K562 (cell line): ENCODE data around the gene CACNA2D2. TPM values are rescaled to one million over a fixed set of nuclear protein-coding genes. Genes with fewer than 3 reads are reported as not detected.

ENCODE experiments used
- BRF1 ChIP-seq: IDR thresholded peaks from 3 replicates; pipeline ENCODE4 v1.6.1; 2011; ENCODE audit warnings: borderline replicate concordance, mild to moderate bottlenecking; ENCODE audit not compliant: insufficient read length; ENCODE audit errors: extremely low read depth
- FOXJ3 ChIP-seq: sonication (generic); formaldehyde crosslinking; IDR thresholded peaks from 2 replicates; pipeline ENCODE4 v1.4.0; 2020; ENCODE audit warnings: mild to moderate bottlenecking, missing genetic modification reagents
- HSF4 ChIP-seq: fragments of 250-450 bp; sonication (Bioruptor Pico); IDR thresholded peaks from 2 replicates; pipeline ENCODE4 v2.1.2; 2022; ENCODE audit warnings: mild to moderate bottlenecking, moderate library complexity, borderline replicate concordance
- KAT7 ChIP-seq: sonication (generic); formaldehyde crosslinking; IDR thresholded peaks from 2 replicates; pipeline ENCODE4 v1.8.0; 2022; ENCODE audit warnings: missing genetic modification reagents, mild to moderate bottlenecking, borderline replicate concordance
- KAT8 ChIP-seq: fragments of 450-650 bp; IDR thresholded peaks from 2 replicates; pipeline ENCODE4 v1.6.1; 2016; ENCODE audit warnings: low read depth, mild to moderate bottlenecking
- MEIS2 ChIP-seq: fragments of 450-650 bp; IDR thresholded peaks from 2 replicates; pipeline ENCODE4 v1.6.1; 2014; ENCODE audit warnings: mild to moderate bottlenecking; ENCODE audit not compliant: partially characterized antibody
- NELFE ChIP-seq: IDR thresholded peaks from 2 replicates; pipeline ENCODE4 v1.6.1; 2011; ENCODE audit warnings: mild to moderate bottlenecking; ENCODE audit not compliant: insufficient read depth, insufficient read length
- NRF1 ChIP-seq, 2 experiments: fragments of 450-650 bp; IDR thresholded peaks in 1 of 2; conservative IDR thresholded peaks in 1 of 2; 2 replicates each; pipeline ENCODE4 v1.6.1; 2014; ENCODE audit warnings: mild to moderate bottlenecking in 2 of 2
- PTBP1 ChIP-seq: fragments of 200-400 bp; formaldehyde crosslinking; IDR thresholded peaks from 2 replicates; pipeline ENCODE4 v1.6.1; 2017; ENCODE audit warnings: low read depth, low read length
- RFX1 ChIP-seq: fragments of 450-650 bp; IDR thresholded peaks from 2 replicates; pipeline ENCODE4 v1.6.1; 2016; ENCODE audit warnings: mild to moderate bottlenecking, moderate library complexity
- SLC30A9 ChIP-seq: fragments of 250-450 bp; sonication (Bioruptor Pico); IDR thresholded peaks from 2 replicates; pipeline ENCODE4 v1.8.0; 2022; ENCODE audit warnings: mild to moderate bottlenecking, moderate library complexity
- TAF9B ChIP-seq: fragments of 450-650 bp; IDR thresholded peaks from 2 replicates; pipeline ENCODE4 v1.6.1; 2018; ENCODE audit warnings: mild to moderate bottlenecking; ENCODE audit not compliant: partially characterized antibody
- TCFL5 ChIP-seq: fragments of 250-450 bp; sonication (Bioruptor Pico); conservative IDR thresholded peaks from 2 replicates; pipeline ENCODE4 v1.6.1; 2021; ENCODE audit warnings: mild to moderate bottlenecking, moderate library complexity, matching md5 sums
- TFAM ChIP-seq: fragments of 250-450 bp; sonication (Bioruptor Pico); conservative IDR thresholded peaks from 2 replicates; pipeline ENCODE4 v1.5.0; 2021; ENCODE audit warnings: mild to moderate bottlenecking, moderate library complexity
- TSC22D4 ChIP-seq: fragments of 450-650 bp; IDR thresholded peaks from 2 replicates; pipeline ENCODE4 v1.6.1; 2016; ENCODE audit warnings: missing genetic modification characterization, missing biosample characterization, control low read depth
- XRCC5 ChIP-seq: fragments of 200-400 bp; formaldehyde crosslinking; IDR thresholded peaks from 2 replicates; pipeline ENCODE4 v1.6.1; 2017; ENCODE audit warnings: low read depth, mild to moderate bottlenecking, low read length
- ZFX ChIP-seq: sonication (generic); formaldehyde crosslinking; IDR thresholded peaks from 2 replicates; pipeline ENCODE4 v1.8.0; 2022; ENCODE audit warnings: mild to moderate bottlenecking, missing genetic modification reagents, moderate library complexity
- ZNF121 ChIP-seq: sonication (generic); formaldehyde crosslinking; conservative IDR thresholded peaks from 2 replicates; pipeline ENCODE4 v1.8.0; 2022; ENCODE audit warnings: missing genetic modification reagents
- polyA plus RNA-seq, 8 experiments: library from polyadenylated mRNA; depleted of rRNA in 4 of 8; stranded (reverse) in 5 of 8; unstranded in 3 of 8; fragments of >200 nt; fragmentation: Nextera tagmentation in 2 of 8; fragmentation: Illumina TruSeq in 1 of 8; extraction: Ambion mirVana in 2 of 8; extraction: Trizol in 1 of 8; gene quantifications; 2 replicates each; pipeline versions ENCODE4 v1.2.1 to v1.2.3, GENCODE V29; 2011 to 2014; ENCODE audit warnings: inconsistent platforms in 1 of 8, missing spikeins in 1 of 8
- total RNA-seq, 7 experiments: library from RNA; depleted of rRNA in 6 of 7; stranded (reverse); fragments of >200 nt in 6 of 7; fragmentation: Illumina TruSeq in 2 of 7; extraction: Trizol in 2 of 7; gene quantifications; 2 replicates each; pipeline versions ENCODE4 v1.2.1 to v1.2.3, GENCODE V29; 2011 to 2021; ENCODE audit warnings: low replicate concordance in 1 of 7
- TF ChIP-seq, protein P1 (sequence below): sonication (generic); formaldehyde crosslinking; IDR thresholded peaks from 2 replicates; pipeline ENCODE4 v1.8.0; 2023; ENCODE audit warnings: mild to moderate bottlenecking, missing genetic modification reagents
- TF ChIP-seq, protein P2 (sequence below): sonication (generic); formaldehyde crosslinking; IDR thresholded peaks from 2 replicates; pipeline ENCODE4 v1.8.0; 2023; ENCODE audit warnings: mild to moderate bottlenecking, missing genetic modification reagents
- TF ChIP-seq, protein P3 (sequence below), 2 experiments: IDR thresholded peaks in 1 of 2; conservative IDR thresholded peaks in 1 of 2; 2 replicates each; pipeline ENCODE4 v1.6.1; 2016; ENCODE audit warnings: low read depth in 2 of 2, mild to moderate bottlenecking in 1 of 2, missing compliant biosample characterization in 1 of 2, missing genetic modification characterization in 1 of 2, moderate library complexity in 1 of 2

CACNA2D2 gene
- total and polyA plus RNA-seq, 9 of the 15 experiments (the other 6 are each of a cell fraction or from before 2014, with no cell fraction given): 0.11 to 0.58 (median 0.36) TPM; not detected in 2

DNA sequence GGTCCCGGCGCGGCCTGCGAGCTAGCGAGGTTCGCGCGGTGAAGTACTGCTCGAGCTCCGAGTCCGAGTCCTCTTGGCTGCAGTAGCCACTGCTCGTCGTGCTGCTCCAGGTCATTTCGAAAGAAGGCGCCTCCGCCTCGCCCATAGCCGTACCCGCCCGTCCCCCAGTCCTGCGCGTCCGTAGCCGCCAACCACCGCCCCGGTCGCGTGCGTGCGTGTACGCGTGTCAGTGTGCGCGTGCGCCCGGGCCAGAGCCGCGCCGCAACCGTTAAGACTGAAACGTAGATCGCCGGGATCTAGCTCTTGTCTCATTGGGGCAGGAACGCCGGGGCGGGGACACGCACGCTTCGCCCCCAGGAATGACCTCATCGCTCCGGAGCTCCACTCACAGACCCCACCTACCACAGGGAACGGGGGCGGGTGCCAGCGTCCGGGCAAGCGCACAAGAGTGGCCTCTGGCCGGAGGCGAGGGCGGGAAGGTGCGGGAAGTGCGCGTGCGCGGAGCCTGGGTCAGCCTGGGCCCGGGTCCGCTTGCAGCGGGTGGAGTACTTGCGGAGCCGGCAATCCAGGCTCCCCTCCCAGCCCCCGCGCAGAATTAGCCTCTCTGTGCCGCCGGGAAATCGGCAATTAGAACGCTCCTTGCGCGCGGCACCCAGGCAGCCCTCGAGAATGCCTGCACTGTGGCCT, 166.1 kb downstream of the CACNA2D2 start (continued):
- TF ChIP-seq MEIS2 (peak; percentile 58), PTBP1 (no peak), ZFX (CRISPR knock-in tag) (no peak), TCFL5 (no peak), NRF1 (conservative IDR thresholded peaks at IDR 0.05 in 1 of 2, IDR thresholded peaks at IDR 0.05 in 1 of 2) (peak; percentile 95 to 96), HSF4 (CRISPR knock-in tag) (no peak), KAT8 (no peak), TFAM (CRISPR knock-in tag) (no peak), RFX1 (no peak), FOXJ3 (CRISPR knock-in tag) (no peak), SLC30A9 (CRISPR knock-in tag) (no peak), XRCC5 (no peak), KAT7 (CRISPR knock-in tag) (no peak; the same call in 1 of the 2 replicates), ZNF121 (CRISPR knock-in tag) (no peak), BRF1 (no peak), NELFE (no peak), TAF9B (peak; percentile 27), TSC22D4 (tag) (no peak)
- TF ChIP-seq, protein P1, sequence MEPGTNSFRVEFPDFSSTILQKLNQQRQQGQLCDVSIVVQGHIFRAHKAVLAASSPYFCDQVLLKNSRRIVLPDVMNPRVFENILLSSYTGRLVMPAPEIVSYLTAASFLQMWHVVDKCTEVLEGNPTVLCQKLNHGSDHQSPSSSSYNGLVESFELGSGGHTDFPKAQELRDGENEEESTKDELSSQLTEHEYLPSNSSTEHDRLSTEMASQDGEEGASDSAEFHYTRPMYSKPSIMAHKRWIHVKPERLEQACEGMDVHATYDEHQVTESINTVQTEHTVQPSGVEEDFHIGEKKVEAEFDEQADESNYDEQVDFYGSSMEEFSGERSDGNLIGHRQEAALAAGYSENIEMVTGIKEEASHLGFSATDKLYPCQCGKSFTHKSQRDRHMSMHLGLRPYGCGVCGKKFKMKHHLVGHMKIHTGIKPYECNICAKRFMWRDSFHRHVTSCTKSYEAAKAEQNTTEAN (CRISPR knock-in tag): no peak; the same call in 1 of the 2 replicates
- TF ChIP-seq, protein P2, sequence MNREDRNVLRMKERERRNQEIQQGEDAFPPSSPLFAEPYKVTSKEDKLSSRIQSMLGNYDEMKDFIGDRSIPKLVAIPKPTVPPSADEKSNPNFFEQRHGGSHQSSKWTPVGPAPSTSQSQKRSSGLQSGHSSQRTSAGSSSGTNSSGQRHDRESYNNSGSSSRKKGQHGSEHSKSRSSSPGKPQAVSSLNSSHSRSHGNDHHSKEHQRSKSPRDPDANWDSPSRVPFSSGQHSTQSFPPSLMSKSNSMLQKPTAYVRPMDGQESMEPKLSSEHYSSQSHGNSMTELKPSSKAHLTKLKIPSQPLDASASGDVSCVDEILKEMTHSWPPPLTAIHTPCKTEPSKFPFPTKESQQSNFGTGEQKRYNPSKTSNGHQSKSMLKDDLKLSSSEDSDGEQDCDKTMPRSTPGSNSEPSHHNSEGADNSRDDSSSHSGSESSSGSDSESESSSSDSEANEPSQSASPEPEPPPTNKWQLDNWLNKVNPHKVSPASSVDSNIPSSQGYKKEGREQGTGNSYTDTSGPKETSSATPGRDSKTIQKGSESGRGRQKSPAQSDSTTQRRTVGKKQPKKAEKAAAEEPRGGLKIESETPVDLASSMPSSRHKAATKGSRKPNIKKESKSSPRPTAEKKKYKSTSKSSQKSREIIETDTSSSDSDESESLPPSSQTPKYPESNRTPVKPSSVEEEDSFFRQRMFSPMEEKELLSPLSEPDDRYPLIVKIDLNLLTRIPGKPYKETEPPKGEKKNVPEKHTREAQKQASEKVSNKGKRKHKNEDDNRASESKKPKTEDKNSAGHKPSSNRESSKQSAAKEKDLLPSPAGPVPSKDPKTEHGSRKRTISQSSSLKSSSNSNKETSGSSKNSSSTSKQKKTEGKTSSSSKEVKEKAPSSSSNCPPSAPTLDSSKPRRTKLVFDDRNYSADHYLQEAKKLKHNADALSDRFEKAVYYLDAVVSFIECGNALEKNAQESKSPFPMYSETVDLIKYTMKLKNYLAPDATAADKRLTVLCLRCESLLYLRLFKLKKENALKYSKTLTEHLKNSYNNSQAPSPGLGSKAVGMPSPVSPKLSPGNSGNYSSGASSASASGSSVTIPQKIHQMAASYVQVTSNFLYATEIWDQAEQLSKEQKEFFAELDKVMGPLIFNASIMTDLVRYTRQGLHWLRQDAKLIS (CRISPR knock-in tag): peak; percentile 89
- TF ChIP-seq, protein P3, sequence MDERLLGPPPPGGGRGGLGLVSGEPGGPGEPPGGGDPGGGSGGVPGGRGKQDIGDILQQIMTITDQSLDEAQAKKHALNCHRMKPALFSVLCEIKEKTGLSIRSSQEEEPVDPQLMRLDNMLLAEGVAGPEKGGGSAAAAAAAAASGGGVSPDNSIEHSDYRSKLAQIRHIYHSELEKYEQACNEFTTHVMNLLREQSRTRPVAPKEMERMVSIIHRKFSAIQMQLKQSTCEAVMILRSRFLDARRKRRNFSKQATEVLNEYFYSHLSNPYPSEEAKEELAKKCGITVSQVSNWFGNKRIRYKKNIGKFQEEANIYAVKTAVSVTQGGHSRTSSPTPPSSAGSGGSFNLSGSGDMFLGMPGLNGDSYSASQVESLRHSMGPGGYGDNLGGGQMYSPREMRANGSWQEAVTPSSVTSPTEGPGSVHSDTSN (CRISPR knock-in tag; IDR thresholded peaks at IDR 0.05; ENCODE audit: low read depth): no peak
- TF ChIP-seq, protein P3 (tag; conservative IDR thresholded peaks at IDR 0.05; ENCODE audit: low read depth): no peak
